ENCODE data around the gene CARD19.

Gene CARD19, protein sequence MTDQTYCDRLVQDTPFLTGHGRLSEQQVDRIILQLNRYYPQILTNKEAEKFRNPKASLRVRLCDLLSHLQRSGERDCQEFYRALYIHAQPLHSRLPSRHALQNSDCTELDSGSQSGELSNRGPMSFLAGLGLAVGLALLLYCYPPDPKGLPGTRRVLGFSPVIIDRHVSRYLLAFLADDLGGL

DNA sequence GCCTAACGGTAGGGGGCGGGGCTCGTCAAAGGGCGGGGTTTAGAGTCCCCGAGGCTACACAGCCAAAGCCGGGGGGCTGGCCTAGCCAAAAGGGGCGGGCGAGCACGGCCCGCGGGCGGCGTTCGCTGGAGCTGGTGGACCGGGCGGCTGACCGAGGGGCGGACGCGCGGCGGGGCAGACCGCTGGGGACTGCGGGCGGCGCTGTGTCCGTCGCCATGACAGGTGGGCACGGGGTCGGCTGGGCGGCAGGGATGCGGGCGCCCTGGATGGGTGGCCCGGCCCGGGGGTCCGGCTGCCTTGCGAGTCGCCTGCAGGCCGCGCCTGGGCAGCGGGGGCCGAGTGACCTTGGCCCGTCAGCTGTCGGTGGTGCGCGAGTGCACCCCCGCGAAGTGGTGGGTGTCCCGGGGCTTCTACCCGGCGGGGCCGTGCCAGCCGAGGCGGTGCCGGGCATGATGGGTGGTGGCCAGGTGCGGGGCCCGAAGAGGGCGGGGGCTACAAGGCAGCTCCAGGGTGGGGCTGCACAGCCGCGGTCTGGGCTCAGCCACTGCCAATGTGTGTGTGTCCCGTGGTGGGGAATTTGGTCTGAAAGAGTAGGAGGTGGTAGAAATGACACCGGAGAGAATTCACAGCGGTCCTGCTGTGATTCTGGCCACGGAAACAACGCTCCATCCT is at the start of gene CARD19:
Gene CARD19, plus strand, starts transcription at position 87 of the 672 bp plus-strand sequence. Its CDS starts 129 bp downstream, at position 216.
- peak; percentile 47 for DNase-seq

DNA sequence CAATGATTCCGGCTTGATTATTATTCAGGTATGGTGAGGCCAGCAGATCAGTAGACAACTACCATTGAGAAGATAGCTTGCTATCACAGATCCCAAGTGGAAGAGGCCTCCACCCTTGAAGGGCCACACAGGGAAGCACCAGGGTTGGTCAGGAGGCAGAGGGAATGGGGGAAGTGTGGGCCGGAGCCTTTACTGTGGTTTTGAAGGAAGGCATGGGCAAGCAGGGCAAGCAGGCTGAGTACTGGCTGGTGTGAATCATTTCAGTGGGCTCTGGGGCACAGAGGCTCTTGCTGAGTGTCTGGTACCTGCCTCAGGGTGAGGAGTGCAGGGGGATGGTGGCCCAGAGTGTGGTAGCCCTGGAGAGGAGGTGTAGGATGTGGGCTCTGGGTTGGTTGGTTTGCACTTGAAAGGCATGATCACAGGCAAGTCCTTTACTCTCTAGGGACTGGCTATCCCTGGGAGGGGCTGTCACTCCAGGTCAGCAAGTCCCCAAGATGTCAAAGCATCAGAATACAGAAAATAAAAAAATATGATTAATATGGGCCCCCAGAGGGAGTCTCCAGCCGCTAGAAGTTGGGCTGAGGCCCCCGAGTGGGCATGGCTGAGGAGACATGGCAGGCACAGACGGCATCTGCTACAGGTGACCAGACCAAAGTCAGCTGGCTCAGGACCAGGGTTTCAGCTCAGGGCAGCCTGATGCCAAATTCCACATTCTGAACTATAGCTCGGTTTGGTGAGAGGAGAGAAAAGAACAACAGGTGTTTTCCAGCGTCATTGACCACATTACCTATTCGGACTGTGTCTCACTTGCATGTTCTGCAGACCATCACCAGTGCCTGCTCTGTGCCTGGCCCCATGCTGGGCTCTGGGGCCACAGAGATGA is 47.2 kb upstream of the CARD19 start:
- no peak for DNase-seq

DNA sequence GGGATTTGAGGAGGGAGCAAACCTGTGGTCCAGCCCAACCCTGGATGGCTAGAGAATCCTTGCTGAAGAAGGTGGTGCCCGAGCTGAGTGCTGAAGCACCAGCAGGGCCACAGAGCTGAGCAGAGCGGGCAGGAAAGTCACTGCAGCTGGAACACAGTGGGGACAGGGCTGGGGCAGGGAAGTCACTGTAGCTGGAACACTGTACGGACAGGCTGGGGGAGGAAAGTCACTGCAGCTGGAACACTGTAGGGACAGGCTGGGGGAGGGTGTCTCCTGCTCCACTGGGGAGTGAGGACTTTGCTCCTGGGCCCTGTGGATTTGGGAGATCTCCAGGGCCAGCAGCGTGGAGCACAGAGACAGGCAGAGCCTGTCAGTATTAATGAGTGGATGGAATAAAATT is 46.5 kb upstream of the CARD19 start:
- no peak for DNase-seq

DNA sequence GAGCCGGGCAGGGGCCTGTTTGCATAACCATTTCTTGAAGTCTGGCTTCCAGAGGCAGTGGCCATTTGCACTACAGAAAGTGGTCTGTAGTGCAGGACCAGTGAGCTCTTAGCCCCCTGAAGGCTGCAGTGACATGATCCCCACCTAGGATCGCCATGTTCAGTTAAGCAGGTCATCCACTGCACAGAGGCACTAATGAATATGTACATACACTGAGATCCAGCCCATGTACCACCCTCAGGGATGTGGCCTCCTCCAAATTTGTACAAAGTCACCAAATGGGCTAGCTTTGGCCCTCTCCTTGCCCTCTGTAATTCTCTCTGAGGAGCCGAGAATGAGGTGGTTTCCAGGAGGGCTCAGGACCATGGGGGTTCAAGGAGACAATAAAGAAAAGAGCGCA is 45.8 kb upstream of the CARD19 start:
- no peak for DNase-seq

DNA sequence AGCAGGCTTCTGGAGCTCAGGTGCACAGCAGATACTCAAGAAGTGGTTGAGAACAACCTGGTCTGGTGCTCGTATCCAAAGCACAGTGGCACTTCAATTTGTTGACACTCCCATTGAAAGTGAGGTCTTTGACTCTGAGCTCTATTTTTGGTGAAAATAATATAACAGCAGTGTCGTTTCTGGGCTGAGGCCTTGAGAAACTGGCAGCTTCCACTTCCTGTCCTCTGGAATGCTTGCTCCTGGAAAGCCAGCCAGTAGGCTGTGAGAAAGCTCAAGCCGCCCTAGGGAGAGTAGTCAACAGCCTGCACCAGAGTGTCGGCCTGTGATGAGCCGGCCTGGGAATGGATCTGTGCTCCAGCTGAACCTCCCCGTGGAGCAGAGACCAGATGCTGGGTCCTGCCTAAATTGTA is 44.3 kb upstream of the CARD19 start:
- DNase-seq, result no peak

DNA sequence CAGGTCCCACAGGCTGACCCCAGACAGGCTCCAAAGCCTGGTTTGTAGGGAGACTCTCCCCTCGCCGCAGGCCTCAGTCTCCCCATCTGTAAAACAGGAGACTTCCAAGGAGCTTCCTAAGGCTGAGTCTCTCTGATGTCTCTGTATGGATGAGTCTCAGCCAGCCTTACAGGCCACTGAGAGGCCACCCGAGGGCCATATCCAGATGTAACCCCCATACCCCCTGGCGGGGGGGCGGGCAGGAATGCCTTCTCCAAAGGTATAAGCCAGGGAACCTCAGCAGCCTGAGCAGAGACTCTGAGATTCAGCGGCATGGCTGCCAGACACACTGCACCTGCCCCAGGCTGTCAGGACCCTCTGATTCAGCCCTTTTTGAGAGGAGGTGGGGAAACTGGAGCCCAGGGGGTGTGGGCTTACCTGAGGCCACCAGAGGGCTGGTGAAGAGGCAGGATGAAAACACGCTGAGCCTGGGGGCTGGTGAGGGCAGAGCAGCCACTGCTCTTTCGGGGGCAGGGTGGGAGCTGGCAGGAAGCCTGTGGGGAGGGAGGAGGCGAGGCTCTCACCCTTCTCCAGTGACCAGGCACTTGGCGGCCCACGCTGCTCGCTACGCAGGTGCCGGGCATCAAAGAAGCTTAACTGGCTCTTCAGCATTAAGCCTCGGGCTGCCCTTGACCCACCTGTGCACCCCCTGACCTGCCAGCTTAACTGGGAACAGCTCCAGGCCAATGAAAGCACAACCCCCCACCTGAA is 43.1 kb upstream of the CARD19 start:
- DNase-seq, result no peak

DNA sequence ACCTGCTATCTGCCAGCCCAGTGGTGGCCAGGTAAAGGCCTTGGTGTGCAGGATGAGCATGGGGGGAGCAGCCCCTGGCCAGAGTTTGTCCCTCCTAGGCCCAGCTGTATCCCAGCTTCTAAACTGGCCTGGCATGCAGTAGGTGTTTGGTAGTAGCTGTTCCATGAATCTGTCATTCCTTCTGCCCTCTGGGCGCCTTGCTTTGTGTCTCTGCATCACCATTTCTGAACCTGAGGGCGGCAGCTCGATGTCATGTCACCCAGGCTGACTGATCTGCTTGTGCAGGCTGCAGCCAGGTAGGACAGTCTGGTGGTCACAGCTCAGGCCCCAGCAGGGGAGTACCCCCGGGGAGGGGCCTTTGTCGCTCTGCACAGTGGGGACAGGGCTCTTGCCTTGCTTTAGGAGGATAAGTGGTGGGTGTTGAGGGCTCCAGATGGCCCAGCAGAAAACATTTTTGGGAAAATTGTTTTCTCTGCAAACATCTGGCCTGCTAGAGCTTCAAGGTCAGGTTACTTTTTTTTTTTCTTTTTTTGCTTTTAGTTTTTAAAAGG is 42.2 kb upstream of the CARD19 start:
- DNase-seq, result no peak

DNA sequence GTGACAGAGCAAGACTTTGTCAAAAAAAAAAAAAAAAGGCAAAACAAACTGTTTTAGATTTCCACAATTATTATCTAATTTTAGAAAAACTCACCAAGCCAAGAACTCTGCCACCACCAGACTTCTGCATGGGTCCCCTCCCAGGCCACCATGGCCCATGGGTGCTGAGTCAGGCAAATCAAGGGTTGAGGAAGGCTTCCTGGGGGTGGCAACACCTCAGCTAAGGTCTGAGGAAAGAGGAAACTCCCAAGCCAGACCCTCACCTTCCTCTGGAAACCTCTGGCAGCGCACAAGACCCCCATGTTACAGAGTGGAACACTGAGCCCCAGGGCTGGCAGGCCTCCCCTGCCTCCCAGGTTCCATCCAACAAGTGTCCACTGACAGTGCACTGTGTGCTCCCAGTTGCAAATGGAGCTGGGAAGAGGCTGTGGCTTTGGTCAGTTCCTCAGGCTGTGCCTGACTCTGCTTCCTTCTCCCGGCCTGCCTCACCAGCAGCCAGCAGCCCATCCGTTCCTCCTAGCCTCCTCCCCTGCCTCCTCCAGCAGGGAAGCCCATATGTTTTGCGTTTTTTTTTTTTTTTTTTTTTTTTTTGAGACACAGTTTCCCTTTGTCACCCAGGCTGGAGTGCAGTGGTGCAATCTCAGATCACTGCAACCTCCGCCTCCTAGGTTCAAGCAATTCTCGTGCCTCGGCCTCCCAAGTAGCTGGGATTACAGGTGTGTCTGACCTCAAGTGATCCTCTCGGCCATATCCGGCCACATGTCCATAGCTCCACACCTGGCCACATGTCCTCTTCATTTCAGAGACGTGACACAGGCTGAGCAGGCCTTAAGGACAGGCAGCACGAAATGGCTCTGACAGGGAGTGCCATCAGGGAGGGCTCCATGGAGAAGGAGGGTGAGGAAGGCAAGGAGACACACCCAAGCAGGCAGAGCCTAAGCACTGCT is 41.0 kb upstream of the CARD19 start:
- DNase-seq, result no peak

DNA sequence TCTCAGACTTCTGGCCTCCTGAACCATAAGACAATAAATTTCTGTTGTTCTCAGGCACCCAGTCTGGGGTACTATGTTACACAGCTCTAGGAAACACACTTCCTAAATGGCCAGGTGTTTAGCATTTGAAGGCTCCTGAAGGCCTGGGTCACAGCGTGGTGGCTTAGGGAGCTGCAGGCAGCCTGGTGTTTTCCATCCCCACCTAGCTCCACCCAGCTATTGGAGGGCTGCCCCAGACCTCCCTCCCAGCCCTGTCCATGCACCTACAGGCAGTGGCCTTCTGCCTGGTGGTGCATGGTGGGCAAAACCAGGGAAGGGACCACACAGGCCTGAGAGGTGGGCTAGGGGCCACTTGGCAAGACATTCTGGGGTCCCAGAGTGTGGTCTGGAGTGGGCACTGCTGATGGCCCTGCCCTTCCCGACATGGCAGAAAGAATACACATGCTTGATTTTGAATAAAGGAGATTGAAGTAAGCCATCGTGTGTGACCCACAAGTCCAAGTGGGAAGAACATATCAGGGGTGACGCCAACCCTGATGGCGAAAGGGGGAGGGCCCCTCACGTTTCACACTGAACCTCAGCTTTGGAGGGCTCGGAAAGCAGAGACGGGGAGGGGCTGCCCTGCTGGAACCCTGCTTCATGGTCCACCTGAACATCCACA is 38.8 kb upstream of the CARD19 start:
- DNase-seq, result no peak

DNA sequence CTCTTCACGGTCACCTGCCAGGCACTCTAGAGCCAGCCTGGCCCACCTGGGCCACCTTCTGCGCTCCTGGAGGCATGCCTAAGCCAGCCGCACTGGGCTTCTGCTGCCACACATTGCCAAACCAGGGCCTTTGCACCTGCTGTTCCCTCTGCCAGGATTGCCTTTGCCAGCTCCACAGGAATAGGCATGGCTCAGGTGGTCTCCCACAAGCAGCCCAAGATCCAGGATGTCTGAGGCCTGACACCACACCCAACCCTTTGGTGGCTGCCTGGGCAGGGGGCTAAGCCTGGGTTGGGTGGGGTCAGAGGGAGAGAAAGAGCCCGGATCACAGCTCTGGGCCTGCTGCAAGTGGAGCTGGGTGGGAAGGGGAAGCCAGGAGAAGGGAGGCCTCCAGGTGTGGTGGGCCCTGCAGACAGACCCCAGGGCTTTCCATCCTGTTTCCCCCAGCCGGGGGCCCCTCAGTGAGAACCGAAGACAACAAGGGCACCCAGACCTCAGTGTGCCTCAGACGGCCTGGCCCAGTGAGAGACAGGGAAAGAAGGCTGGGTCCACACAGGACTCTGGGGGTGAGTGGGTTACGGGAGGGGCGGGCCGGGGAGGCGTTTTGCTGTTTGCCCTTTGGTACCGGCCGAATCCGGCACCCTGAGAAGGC is 38.2 kb upstream of the CARD19 start:
- no peak for DNase-seq

DNA sequence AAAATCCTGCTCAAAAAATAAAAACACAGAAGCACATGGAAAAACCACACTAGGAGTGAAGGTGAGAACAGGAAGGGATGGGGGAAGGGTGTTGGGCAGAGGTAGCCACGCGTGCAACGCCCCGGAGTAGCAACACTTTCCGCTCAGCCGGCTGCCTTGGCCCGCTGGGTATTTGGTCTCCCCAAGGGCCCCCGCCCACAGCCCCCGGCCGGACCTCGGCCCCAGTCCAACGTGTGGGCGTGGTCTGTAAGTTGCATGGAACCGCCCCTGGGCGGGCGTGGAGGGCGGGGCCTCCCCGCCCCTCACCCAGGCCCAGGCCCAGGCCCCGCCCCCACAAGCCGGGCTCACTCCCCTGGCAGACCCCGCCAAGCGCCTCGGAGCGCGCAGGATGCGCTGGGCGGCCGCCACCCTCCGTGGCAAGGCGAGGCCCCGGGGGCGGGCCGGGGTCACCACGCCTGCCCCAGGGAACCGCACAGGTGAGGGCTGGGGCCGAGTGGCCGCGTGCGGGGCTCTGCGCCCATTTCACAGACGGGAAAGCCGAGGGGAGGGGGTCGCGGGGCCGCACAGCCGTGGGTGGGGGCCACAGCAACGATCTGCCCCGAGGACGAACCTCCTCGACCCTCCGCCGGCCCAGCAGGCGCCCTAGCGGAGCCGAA is 37.5 kb upstream of the CARD19 start, which contains the start of gene SUSD3:
Gene SUSD3, plus strand, starts transcription at position 347 of the 656 bp plus-strand sequence. Its CDS starts 42 bp downstream, at position 389.
- DNase-seq, result peak; percentile 68

DNA sequence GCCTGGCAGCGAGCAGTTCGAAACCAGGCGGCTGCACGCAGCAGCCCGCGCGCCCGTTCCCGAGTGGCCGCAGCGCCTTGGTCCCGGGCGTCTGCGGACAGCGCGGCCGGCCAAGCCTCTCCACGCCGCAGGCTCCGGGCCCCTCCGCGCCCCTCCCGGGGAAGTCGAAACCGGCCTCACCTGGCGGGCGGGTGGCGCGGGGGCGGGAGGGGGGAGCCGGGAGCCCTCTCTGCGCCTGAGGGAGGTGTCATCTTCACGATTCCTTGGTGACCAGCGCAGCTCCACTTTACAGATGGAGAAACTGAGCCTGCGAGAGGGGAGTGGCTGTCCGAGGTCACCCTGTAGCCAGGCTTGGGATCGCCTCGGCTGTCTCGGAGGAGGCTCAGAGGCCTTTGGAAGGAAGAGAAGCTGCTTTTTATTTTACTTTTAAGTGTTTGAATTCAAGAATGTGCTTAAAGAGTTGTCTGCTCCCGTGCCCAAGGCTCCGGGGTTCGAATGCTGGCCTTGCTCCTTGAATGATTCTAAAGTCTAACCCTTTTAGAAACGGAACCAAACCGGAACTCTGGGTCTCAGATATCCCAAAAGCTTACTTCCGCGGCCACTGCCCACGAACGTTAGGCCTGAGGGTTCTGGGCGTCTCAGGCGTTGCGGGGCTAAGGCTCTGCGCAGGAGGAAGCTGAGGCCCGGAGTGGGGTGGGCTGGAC is 36.9 kb upstream of the CARD19 start:
- DNase-seq, result peak; percentile 29

DNA sequence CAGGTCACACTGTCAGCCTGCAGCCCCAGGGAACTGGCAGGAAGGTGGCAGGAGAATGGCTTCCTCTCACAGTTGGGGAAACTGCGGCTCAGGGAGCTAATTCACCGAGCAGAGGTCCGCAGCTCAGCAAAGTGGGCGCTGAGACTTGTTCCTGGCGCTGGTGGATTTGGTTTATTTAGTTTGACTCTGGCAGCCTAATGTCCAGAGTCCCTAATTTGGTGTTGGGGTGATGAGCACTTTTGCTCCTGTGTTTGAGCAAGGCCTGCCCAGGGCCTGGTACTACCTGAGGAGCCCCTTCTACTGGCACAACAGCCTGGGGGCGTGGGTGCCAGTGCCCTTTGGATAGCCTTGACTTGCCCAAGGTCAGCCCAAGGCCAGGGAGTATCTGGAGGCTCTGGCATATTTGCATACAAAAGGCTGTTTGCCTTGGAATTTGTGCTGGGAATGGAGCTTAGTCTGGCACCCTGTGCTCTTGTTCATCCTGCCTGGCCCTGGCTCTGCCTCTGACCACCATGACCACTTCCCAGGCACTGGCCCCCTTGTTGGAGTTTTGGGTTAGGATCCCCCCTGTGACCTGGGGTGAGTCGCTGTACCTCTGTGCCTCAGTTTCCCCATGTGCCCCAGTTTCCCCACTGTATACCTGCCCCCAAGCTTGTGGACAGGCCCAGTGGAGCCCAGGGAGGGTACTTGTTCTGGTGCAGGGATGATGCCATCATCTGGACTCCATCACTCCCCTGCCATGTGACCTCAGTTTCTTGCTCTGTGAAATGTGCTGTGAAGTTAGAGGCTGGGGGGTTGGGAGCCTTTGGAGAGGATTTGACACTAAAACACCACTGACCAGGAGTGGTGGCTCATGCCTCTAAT is 36.1 kb upstream of the CARD19 start:
- DNase-seq, result no peak

DNA sequence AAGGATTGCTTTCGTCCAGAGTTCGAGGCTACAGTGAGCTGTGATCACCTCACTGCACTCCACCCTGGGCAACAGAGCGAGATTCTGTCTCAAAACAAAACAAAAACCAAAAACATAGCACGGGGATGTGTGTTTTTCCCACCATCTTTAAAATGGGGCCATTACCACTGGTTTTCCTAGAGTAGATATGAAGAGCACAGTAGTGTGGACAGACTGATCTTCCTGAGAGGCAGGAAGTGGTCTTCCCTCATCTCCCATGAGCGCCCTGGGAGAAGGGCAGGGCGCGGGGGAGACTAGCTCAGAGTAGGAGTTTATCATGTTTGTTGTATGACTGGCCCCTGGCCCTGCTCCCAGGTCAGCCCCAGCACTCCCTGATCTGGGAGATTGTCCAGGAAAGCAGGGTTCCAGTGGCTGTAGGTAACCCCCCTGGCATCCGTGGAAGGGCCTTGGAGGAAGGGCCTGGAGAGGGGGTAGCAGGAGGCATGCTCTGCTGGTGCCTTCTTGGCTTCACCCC is 35.2 kb upstream of the CARD19 start:
- DNase-seq, result no peak

DNA sequence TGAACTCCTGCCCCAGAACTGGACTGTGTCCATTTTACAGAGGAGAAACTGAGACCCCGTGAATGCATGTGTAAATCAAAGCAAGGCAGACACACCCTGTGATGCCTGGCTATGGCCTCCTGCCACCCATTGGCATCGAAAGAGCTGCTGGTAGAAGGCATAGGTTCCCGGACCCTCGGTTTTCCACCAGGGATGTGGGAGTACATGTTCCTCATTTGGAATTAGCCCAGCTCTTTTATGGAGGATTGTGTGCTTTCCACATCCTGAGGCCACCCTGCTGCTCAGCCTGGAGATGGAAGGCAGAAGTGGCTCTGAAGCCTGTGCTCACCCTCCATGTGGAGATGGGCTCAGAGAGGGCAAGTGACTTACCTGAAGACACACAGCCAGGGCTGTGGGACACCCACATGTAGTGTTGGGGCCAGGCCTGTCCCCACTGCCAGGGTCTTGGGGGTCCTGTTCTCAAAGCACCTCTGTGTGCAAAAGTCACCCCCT is 34.7 kb upstream of the CARD19 start:
- no peak for DNase-seq

DNA sequence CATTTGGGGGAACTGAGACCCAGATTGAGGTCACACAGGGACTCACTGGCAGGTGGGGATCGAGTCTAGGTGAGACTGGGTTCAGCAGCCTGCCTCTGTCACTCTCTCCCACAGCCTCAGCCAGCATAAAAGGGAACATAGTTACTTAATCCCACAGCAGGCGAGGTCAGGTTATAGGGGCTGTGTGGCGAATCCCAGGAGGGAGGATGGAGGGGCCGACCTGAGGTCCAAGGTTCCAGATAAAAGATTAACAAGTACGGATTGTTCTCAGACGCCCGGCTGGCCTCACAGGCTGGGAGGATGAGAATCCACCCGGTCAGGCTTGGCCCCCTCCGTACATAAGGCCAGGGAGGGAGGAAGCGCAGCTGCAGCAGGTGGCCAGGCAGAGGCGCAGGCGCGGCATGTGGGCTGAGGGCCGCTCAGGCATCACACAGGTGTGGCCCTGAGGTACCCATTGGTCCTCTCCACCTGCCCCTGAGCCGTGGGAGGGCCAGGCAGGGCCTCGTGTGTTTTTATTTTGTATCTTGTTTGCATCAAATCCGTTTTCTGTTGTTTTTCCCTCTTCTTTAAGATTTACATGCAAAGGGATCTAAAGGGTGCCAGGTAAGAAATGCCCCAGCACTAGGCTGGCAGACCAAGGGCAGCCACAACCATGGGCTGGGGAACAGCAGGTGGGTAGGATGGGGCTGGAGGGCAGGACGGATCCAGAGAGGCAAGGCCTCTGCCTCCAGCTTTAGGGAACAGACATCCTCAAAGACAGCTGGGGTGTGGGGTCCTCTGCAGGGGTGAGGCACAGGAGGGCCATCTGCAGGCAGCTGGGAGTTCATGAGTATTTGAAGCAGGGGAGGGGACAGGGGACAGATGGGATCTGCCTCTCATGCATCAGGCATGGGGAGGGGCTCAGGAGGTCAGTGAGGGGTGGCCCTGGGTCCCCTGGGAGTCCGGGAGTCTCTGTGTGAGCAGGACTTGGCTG is 33.9 kb upstream of the CARD19 start:
- peak; percentile 37 for DNase-seq
